GM18508 (cell line): ENCODE measurements around the gene SH3BP5L.

Experiments used
- ATAC-seq: cut with Tn5 transposase; IDR thresholded peaks from one replicate; pipeline ENCODE4 v1.9.1; 2021; ENCODE audit warnings: moderate number of reproducible peaks; ENCODE audit not compliant: insufficient read depth, unreplicated experiment

The SH3BP5L gene

DNA sequence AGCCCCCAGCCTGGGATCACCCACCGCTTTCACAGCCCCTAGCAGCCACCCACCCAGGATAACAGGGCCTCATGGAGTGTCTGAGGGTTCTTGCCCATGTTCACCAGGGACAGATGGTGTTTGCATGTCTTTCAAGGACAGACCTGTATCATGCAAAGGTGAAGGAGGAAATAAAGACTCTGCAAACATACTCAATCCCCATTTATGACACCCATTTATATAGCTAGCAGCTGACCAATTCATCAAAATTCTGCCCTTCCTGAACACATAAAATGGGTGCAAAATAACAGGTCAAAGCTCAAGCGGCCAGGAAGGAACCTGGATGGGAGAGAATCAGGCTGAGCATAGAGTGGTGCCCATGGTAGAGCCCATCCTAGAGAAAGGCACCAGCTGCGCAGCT is 37.4 kb downstream of the SH3BP5L start:
- ATAC-seq: no peak

DNA sequence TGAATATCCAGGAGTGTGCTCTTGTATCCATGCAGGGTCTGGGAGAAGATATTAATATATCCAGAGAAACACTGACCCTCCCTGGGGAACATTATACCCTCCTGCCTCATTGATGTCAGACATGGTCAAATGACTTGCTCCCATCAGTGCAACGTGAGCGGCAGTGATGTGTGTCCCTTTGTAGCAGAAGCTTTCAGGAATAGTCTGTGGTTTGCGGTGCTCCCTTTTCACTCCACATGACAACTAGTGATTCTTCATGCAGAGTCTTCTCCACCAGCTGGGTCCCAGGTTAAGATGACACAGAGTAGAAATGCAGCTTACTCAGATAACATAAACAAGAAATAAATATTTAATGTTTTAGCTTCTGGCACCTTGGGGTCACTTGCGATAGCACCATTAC is 38.3 kb downstream of the SH3BP5L start:
- no peak for ATAC-seq

DNA sequence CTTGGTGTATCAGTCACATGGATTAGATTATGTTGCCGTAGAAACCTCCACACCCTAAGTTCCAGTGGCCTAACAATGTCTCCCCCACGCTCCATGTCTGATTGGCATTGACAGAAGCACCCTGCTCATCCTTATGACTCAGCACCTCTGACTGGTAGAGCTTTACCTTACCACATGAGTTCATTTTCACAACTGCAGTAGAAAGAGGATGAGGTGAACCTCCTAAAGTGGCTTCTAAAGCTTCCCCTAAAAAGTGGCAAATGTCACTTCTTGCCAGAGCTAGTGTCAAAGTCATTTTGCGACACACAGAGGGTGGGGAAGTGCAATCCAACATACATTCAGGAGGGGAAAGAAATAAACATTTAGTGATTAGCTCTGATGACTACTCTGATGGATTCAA is 39.6 kb downstream of the SH3BP5L start:
- ATAC-seq: no peak

DNA sequence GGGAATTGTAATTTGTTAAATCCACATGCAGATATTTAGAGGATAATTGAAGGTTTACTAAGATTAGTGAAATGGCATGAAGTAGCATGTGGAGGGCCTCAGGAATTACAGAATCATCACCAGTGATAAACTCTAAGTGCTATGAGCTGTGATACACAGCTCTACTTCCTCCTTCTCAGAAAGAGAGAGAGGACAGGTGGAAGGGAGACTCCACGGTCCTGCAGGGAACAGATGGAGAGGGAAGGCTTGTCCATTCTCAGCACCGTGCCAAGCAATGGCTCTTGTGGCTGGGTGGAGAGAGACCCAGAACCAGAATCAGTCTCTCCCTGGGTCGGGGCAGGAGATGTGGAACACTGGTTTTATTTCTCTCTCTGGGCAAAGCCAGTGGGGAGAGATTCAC is 42.3 kb downstream of the SH3BP5L start:
- no peak for ATAC-seq

DNA sequence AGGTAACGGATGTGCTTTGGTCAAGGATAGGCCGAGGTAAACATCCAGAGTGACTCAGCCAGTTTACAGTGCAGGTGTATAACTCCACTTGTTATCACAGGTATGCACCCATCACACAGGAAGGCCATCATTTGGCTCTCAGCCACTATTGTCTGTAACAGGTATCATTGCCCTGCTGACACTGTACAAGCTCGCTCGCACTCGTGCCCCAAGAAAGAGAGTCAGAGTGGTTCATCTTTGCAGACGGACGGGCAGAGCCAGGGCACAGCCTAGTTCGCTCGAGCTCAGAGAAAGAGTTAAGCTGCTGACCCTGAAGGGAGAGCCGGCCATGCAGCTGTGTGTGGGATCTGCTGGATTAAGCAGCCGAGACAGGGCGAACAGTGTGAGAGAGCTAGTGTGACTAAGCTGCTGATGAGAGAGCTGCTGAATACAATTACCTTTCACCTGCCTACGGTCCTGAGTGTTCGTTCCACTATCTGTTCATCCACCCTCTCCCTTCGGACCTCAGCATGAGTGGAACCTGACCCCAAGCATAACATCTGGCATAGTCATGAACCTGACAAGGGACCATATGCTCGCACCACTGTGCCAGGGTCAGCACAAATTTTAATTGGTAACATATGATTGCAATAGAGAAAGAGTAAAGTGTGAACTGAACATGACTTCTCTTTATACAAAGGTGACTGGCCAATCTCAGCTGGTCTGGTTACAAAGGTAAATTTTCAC is 43.1 kb downstream of the SH3BP5L start:
- ATAC-seq: no peak

DNA sequence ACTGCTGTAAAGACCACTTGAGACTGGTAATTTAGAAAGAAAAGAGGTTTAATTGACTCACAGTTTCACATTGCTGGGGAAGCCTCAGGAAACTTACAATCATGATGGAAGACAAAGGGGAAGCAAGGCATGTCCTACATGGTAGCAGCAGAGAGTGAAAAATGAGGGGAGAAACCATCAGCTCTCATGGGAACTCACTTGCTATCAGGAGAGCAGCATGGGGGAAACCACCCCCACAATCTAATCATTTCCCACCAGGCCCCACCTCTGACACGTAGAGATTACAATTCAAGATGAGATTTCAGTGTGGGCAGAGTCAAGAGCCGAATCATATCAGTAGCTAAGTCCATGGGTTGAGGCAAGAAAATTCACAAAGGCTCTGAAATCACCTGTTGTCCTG is 46.4 kb downstream of the SH3BP5L start:
- ATAC-seq: no peak

DNA sequence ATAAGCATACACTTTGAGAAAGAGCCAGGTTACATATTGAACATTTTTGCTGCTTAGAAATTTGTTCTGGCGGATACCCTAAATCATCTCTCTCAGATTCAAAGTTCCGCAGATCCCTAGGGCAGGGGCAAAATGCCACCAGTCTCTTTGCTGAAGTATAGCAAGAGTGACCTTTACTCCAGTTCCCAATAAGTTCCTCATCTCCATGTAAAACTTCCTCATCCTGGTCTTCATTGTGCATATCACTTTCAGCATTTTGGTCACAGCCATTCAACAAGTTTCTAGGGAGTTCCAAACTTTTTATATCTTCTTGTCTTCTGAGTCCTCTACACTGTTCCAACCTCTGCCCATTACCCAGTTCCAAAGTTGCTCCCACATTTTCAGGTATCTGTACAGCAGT is 46.8 kb downstream of the SH3BP5L start:
- no peak for ATAC-seq

DNA sequence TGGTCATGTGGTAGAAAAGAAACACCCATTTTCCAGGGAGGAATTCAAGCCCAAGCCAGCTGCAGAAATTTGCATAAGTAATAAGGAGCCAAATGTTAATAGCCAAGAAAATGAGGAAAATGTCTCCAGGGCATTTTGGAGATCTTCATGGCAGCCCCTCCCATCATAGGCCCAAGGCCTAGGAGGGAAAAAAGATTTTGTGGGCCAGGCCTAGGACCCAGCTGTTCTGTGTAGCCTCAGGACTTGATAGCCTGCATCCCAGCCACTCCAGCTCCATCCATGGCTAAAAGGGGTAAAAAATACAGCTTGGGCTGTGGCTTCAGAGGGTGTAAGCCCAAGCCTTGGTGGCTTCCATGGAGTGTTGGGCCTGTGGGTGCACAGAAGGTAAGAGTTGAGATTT is 48.7 kb downstream of the SH3BP5L start:
- no peak for ATAC-seq

DNA sequence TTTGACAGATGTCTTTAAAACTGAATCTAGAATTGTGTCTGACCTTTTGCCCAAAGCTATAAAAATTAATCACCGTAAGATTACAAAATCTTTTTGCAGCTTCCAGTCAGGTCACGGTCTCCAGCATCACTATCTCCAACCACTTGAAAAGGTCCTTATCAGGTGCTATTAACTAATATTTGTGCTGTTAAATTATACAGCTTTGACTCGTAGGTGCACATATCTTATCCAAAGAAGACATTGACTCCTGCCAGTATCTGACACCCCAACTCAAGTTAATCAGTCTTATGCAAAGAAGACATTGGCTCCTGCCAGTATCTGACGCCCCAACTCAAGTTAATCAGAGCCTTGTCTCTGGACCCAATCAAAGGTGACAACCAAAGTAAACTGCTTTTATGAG is 50.3 kb downstream of the SH3BP5L start:
- no peak for ATAC-seq
